Islet precursor cell (in vitro differentiated cells): ENCODE measurements around the gene PIK3C2G.
A peak's percentile ranks its signal among the peaks of the same experiment; 100 is the strongest.
"Not testable (repeated sequence)": the region's sequence is repeated elsewhere in the genome, so short reads cannot be mapped to it uniquely, and the experiment has no call there.

Source experiments
- DNase-seq: peaks from one replicate; pipeline ENCODE4 v3.0.0-alpha.2; 2018

PIK3C2G gene

GRCh38 chr12:18658829-18659228 lies 397.5 kb downstream of the PIK3C2G start:
- DNase-seq = no peak

- DNase-seq = no peak
Measured at GRCh38 chr12:18676141-18676540, 414.8 kb downstream of the PIK3C2G start.

DNA sequence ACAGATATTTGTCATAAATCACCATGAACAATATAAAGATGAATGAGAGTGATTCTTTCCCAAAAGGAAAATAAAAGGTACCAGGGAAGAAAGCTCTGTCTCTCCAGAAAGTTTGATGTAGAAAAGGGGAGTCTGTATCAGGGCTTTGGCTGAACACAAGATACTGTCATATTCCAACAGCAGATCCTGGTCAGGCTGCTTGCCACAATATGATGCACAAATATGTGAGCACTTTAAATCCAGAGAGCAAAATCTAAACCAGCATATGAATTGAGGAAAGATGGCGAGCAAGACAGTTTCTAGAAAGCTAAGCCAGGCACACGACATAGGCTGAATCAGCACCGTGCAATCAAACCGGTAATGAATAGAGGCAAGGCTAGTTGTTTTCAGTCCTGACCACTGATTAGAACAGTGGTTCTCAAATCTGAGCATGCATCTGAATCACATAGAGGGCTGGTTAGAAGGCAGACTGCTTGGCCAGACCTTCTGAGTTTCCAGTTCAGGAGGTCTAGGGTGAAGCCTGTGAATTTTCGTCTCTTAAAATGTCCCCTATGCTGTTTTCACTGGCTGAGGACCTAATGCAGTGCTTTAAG lies 415.8 kb downstream of the PIK3C2G start:
- no peak for DNase-seq

- DNase-seq = no peak
Measured at GRCh38 chr12:18681818-18682217, 420.5 kb downstream of the PIK3C2G start.

- DNase-seq = no peak
Measured at GRCh38 chr12:18683327-18684013, 422.2 kb downstream of the PIK3C2G start.

DNA sequence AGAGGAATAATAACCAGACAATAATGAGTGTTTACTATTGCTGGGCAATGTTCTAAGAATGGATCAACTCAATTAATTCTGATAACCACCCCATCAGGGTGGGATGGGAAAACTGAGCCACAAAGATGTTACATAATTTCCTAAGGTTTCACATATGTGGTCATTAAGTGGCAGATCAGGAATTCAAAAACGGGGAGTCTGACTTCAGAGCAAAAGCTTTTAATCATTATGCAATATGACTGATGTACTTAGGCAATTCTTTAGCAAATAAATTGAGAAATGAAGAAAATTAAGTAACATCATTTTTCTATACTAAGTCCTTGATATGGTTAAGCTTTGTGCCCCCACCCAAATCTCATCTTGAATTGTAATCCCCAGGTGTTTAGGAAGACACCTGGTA lies 423.1 kb downstream of the PIK3C2G start:
- DNase-seq = no peak

- DNase-seq = no peak
Measured at GRCh38 chr12:18689771-18690170, 428.5 kb downstream of the PIK3C2G start.

- peak; percentile 68 for DNase-seq
Measured at GRCh38 chr12:18690653-18691052, 429.3 kb downstream of the PIK3C2G start.

DNA sequence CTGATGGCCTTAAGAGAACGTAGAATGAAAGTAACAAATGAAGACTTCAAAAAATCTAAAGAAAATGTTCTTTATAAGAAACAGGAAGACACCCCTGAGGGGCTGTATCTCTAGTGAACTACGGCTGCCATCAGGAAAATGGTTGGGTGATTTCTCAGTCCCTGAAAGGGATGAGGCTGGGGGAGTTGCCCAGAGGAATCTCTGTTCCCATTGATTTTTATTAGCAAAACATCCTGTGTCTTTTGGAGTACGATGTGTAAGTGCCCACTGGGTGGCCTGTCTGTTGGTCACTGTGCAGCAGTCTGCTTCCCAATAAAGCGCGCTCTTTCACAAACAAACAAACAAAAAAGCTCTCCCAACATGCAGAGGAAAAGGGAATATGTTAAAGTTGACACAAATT lies 432.7 kb downstream of the PIK3C2G start:
- DNase-seq = not testable (repeated sequence)

- no peak for DNase-seq
Measured at GRCh38 chr12:18696971-18697602, 435.8 kb downstream of the PIK3C2G start.
